GM23338 (cell line): Measurements from ENCODE around the gene SMOC1. TPM values are rescaled to one million over a fixed set of nuclear protein-coding genes. Genes with fewer than 3 reads are reported as not detected.

Source experiments
- ATAC-seq: fragments of 200-7000 bp; cut with Tn5 transposase; 3 replicates; pipeline ENCODE4 v1.9.1; 2020
- DNase-seq: peaks from one replicate; pipeline ENCODE4 v3.0.0-alpha.2; 2015; ENCODE audit warnings: low spot score
- H2AFZ ChIP-seq: fragments of 200-600 bp; sonication (generic); 2 replicates; pipeline ENCODE4 v1.8.0; 2016; ENCODE audit warnings: antibody characterized with exemption, mild to moderate bottlenecking, moderate library complexity
- H3F3A ChIP-seq: fragments of 200-600 bp; sonication (generic); replicated peaks from 2 replicates; pipeline ENCODE4 v1.8.0; 2017; ENCODE audit warnings: antibody characterized with exemption, mixed run types, low read depth
- H3K27ac ChIP-seq: fragments of 200-600 bp; sonication (generic); 2 replicates; pipeline ENCODE4 v1.6.1; 2016; ENCODE audit warnings: low read depth
- H3K27me3 ChIP-seq: fragments of 200-600 bp; sonication (generic); 2 replicates; pipeline ENCODE4 v1.8.0; 2016; ENCODE audit warnings: mild to moderate bottlenecking, mixed run types, moderate library complexity; ENCODE audit not compliant: insufficient read depth
- H3K36me3 ChIP-seq: fragments of 200-600 bp; sonication (generic); 2 replicates; pipeline ENCODE4 v1.8.0; 2016; ENCODE audit warnings: mild to moderate bottlenecking; ENCODE audit not compliant: insufficient read depth
- H3K4me1 ChIP-seq: fragments of 200-600 bp; sonication (generic); 2 replicates; pipeline ENCODE4 v1.8.0; 2016; ENCODE audit warnings: mild to moderate bottlenecking, moderate library complexity; ENCODE audit not compliant: insufficient read depth
- H3K4me2 ChIP-seq: fragments of 200-600 bp; sonication (generic); 2 replicates; pipeline ENCODE4 v1.7.1; 2017; ENCODE audit warnings: mixed run types
- H3K4me3 ChIP-seq: fragments of 200-600 bp; sonication (generic); 2 replicates; pipeline ENCODE4 v1.6.1; 2016; ENCODE audit warnings: mixed run types
- H3K79me2 ChIP-seq: fragments of 200-600 bp; sonication (generic); replicated peaks from 2 replicates; pipeline ENCODE4 v1.8.0; 2017; ENCODE audit warnings: mild to moderate bottlenecking; ENCODE audit not compliant: insufficient read depth
- H3K9me2 ChIP-seq: fragments of 200-600 bp; sonication (generic); 2 replicates; pipeline ENCODE4 v1.8.0; 2017; ENCODE audit not compliant: insufficient read depth
- H4K20me1 ChIP-seq: fragments of 200-600 bp; sonication (generic); replicated peaks from 2 replicates; pipeline ENCODE4 v1.8.0; 2017; ENCODE audit warnings: mild to moderate bottlenecking; ENCODE audit not compliant: insufficient read depth
- H3K27ac Mint-ChIP-seq: 2 replicates; pipeline ENCODE4 v1.8.0; 2020; ENCODE audit warnings: inconsistent platforms, mild to moderate bottlenecking, moderate library complexity, mixed read lengths
- H3K27me3 Mint-ChIP-seq: 3 replicates; pipeline ENCODE4 v1.8.0; 2022; ENCODE audit warnings: low read depth, mild to moderate bottlenecking, moderate library complexity, mixed read lengths, inconsistent platforms; ENCODE audit not compliant: insufficient read depth, poor library complexity
- H3K36me3 Mint-ChIP-seq: 3 replicates; pipeline ENCODE4 v1.8.0; 2021; ENCODE audit warnings: low read depth, mild to moderate bottlenecking, inconsistent platforms, moderate library complexity, mixed read lengths
- H3K4me1 Mint-ChIP-seq: 3 replicates; pipeline ENCODE4 v1.8.0; 2020; ENCODE audit warnings: mild to moderate bottlenecking, inconsistent platforms, mixed read lengths
- H3K4me3 Mint-ChIP-seq: 3 replicates; pipeline ENCODE4 v1.8.0; 2021; ENCODE audit warnings: moderate library complexity, mild to moderate bottlenecking, inconsistent platforms, mixed read lengths
- H3K9me3 Mint-ChIP-seq: 3 replicates; pipeline ENCODE4 v1.8.0; 2020; ENCODE audit warnings: moderate library complexity, mild to moderate bottlenecking, inconsistent platforms, mixed read lengths
- CREB1 ChIP-seq: fragments of 250-450 bp; sonication (Bioruptor Pico); IDR thresholded peaks from 2 replicates; pipeline ENCODE4 v1.5.0; 2020; ENCODE audit warnings: low read depth, mild to moderate bottlenecking, moderate library complexity
- CTCF ChIP-seq, 2 experiments: fragments of 200-600 bp in 1 of 2; sonication (generic) in 1 of 2; conservative IDR thresholded peaks; 2 replicates each; pipeline versions ENCODE4 v1.5.1 to v1.6.1; 2016 to 2017; ENCODE audit warnings: antibody characterized with exemption in 2 of 2, low read depth in 2 of 2, mild to moderate bottlenecking in 2 of 2, moderate library complexity in 1 of 2
- EZH2 ChIP-seq: fragments of 200-600 bp; sonication (generic); IDR thresholded peaks from one replicate; pipeline ENCODE4 v1.8.0; 2017; ENCODE audit warnings: antibody characterized with exemption, mild to moderate bottlenecking, low read depth; ENCODE audit not compliant: unreplicated experiment
- EZH2phosphoT487 ChIP-seq: fragments of 200-600 bp; sonication (generic); IDR thresholded peaks from one replicate; pipeline ENCODE4 v1.8.1; 2018; ENCODE audit warnings: antibody characterized with exemption; ENCODE audit not compliant: unreplicated experiment
- JUNB ChIP-seq: IDR thresholded peaks from one replicate; pipeline ENCODE4 v1.6.1; 2016; ENCODE audit warnings: antibody characterized with exemption; ENCODE audit not compliant: unreplicated experiment
- NANOG ChIP-seq: IDR thresholded peaks from 2 replicates; pipeline ENCODE4 v1.6.1; 2016; ENCODE audit warnings: antibody characterized with exemption, borderline replicate concordance
- POLR2AphosphoS5 ChIP-seq: IDR thresholded peaks from 2 replicates; pipeline ENCODE4 v1.6.1; 2016; ENCODE audit warnings: antibody characterized with exemption, low read depth
- STAT1 ChIP-seq: IDR thresholded peaks from one replicate; pipeline ENCODE4 v1.6.1; 2016; ENCODE audit warnings: antibody characterized with exemption; ENCODE audit not compliant: unreplicated experiment
- ZNF114 ChIP-seq: fragments of 250-450 bp; sonication (Bioruptor Pico); IDR thresholded peaks from 2 replicates; pipeline ENCODE4 v1.5.0; 2020; ENCODE audit warnings: mild to moderate bottlenecking, moderate library complexity
- ZNF331 ChIP-seq: fragments of 250-450 bp; sonication (Bioruptor Pico); IDR thresholded peaks from 2 replicates; pipeline ENCODE4 v1.5.0; 2020; ENCODE audit warnings: low read depth, mild to moderate bottlenecking, moderate library complexity
- polyA plus RNA-seq: library from polyadenylated mRNA; unstranded; fragments of >200 nt; fragmentation: Nextera tagmentation; extraction: Ambion mirVana; gene quantifications from 2 replicates; pipeline ENCODE4 v1.2.1, GENCODE V29; 2016
- total RNA-seq: library from RNA; depleted of rRNA; stranded (reverse); fragments of >200 nt; shearing (Covaris generic); gene quantifications from 2 replicates; pipeline ENCODE4 v1.2.3, GENCODE V29; 2014
- TF ChIP-seq, protein P1 (sequence below): IDR thresholded peaks from 2 replicates; pipeline ENCODE4 v1.6.1; 2016; ENCODE audit warnings: antibody characterized with exemption
- TF ChIP-seq, protein P2 (sequence below): IDR thresholded peaks from one replicate; pipeline ENCODE4 v1.6.1; 2018; ENCODE audit warnings: antibody characterized with exemption; ENCODE audit not compliant: unreplicated experiment
- TF ChIP-seq, protein P3 (sequence below): fragments of 250-450 bp; sonication (Bioruptor Pico); IDR thresholded peaks from 2 replicates; pipeline ENCODE4 v1.5.0; 2020; ENCODE audit warnings: mild to moderate bottlenecking, moderate library complexity

Gene SMOC1
- total and polyA plus RNA-seq, 2 experiments from 2014 or later: 0.79 to 1.6 TPM

GRCh38 chr14:69873877-69874780 is 5.1 kb upstream of the SMOC1 start:
- ATAC-seq: no peak

More at GRCh38 chr14:69873877-69874780, 5.1 kb upstream of the SMOC1 start:
- Histone ChIP-seq H3K4me3 (no peak overlapping the region), H3K79me2 (no peaks in the 10 kb centered on the region), H3K36me3 (no peaks in the 10 kb centered on the region), H2AFZ (no peak overlapping the region), H3K9me2 (no peaks in the 10 kb centered on the region), H3K27me3 (peaks cover 10% of the 10 kb centered on the region; the same call in 1 of the 2 replicates), H3K4me2 (no peak overlapping the region), H3K27ac (no peak overlapping the region), H3K4me1 (no peaks in the 10 kb centered on the region), H3F3A (no peaks in the 10 kb centered on the region), H4K20me1 (no peaks in the 10 kb centered on the region)
- Mint-ChIP-seq H3K36me3 (no peaks in the 10 kb centered on the region), H3K27ac (no peak overlapping the region), H3K4me3 (no peak overlapping the region), H3K9me3 (peaks cover 2% of the 10 kb centered on the region; the same call in 1 of the 3 replicates), H3K27me3 (peaks cover 13% of the 10 kb centered on the region), H3K4me1 (peaks cover 5% of the 10 kb centered on the region; the same call in 1 of the 3 replicates)
- TF ChIP-seq, protein P1, sequence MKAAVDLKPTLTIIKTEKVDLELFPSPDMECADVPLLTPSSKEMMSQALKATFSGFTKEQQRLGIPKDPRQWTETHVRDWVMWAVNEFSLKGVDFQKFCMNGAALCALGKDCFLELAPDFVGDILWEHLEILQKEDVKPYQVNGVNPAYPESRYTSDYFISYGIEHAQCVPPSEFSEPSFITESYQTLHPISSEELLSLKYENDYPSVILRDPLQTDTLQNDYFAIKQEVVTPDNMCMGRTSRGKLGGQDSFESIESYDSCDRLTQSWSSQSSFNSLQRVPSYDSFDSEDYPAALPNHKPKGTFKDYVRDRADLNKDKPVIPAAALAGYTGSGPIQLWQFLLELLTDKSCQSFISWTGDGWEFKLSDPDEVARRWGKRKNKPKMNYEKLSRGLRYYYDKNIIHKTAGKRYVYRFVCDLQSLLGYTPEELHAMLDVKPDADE: no peak
- TF ChIP-seq ZNF114 (CRISPR knock-in tag): no peak
- TF ChIP-seq POLR2AphosphoS5: no peak
- TF ChIP-seq CTCF (conservative IDR thresholded peaks at IDR 0.05; ENCODE audit: low read depth in 2 of 2): no peak
- TF ChIP-seq STAT1: no peak
- TF ChIP-seq NANOG: no peak
- no peak for TF ChIP-seq JUNB
- TF ChIP-seq, protein P2, sequence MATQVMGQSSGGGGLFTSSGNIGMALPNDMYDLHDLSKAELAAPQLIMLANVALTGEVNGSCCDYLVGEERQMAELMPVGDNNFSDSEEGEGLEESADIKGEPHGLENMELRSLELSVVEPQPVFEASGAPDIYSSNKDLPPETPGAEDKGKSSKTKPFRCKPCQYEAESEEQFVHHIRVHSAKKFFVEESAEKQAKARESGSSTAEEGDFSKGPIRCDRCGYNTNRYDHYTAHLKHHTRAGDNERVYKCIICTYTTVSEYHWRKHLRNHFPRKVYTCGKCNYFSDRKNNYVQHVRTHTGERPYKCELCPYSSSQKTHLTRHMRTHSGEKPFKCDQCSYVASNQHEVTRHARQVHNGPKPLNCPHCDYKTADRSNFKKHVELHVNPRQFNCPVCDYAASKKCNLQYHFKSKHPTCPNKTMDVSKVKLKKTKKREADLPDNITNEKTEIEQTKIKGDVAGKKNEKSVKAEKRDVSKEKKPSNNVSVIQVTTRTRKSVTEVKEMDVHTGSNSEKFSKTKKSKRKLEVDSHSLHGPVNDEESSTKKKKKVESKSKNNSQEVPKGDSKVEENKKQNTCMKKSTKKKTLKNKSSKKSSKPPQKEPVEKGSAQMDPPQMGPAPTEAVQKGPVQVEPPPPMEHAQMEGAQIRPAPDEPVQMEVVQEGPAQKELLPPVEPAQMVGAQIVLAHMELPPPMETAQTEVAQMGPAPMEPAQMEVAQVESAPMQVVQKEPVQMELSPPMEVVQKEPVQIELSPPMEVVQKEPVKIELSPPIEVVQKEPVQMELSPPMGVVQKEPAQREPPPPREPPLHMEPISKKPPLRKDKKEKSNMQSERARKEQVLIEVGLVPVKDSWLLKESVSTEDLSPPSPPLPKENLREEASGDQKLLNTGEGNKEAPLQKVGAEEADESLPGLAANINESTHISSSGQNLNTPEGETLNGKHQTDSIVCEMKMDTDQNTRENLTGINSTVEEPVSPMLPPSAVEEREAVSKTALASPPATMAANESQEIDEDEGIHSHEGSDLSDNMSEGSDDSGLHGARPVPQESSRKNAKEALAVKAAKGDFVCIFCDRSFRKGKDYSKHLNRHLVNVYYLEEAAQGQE: no peak
- TF ChIP-seq ZNF331 (CRISPR knock-in tag): no peak
- TF ChIP-seq EZH2: no peak
- TF ChIP-seq CREB1 (CRISPR knock-in tag): no peak
- TF ChIP-seq, protein P3, sequence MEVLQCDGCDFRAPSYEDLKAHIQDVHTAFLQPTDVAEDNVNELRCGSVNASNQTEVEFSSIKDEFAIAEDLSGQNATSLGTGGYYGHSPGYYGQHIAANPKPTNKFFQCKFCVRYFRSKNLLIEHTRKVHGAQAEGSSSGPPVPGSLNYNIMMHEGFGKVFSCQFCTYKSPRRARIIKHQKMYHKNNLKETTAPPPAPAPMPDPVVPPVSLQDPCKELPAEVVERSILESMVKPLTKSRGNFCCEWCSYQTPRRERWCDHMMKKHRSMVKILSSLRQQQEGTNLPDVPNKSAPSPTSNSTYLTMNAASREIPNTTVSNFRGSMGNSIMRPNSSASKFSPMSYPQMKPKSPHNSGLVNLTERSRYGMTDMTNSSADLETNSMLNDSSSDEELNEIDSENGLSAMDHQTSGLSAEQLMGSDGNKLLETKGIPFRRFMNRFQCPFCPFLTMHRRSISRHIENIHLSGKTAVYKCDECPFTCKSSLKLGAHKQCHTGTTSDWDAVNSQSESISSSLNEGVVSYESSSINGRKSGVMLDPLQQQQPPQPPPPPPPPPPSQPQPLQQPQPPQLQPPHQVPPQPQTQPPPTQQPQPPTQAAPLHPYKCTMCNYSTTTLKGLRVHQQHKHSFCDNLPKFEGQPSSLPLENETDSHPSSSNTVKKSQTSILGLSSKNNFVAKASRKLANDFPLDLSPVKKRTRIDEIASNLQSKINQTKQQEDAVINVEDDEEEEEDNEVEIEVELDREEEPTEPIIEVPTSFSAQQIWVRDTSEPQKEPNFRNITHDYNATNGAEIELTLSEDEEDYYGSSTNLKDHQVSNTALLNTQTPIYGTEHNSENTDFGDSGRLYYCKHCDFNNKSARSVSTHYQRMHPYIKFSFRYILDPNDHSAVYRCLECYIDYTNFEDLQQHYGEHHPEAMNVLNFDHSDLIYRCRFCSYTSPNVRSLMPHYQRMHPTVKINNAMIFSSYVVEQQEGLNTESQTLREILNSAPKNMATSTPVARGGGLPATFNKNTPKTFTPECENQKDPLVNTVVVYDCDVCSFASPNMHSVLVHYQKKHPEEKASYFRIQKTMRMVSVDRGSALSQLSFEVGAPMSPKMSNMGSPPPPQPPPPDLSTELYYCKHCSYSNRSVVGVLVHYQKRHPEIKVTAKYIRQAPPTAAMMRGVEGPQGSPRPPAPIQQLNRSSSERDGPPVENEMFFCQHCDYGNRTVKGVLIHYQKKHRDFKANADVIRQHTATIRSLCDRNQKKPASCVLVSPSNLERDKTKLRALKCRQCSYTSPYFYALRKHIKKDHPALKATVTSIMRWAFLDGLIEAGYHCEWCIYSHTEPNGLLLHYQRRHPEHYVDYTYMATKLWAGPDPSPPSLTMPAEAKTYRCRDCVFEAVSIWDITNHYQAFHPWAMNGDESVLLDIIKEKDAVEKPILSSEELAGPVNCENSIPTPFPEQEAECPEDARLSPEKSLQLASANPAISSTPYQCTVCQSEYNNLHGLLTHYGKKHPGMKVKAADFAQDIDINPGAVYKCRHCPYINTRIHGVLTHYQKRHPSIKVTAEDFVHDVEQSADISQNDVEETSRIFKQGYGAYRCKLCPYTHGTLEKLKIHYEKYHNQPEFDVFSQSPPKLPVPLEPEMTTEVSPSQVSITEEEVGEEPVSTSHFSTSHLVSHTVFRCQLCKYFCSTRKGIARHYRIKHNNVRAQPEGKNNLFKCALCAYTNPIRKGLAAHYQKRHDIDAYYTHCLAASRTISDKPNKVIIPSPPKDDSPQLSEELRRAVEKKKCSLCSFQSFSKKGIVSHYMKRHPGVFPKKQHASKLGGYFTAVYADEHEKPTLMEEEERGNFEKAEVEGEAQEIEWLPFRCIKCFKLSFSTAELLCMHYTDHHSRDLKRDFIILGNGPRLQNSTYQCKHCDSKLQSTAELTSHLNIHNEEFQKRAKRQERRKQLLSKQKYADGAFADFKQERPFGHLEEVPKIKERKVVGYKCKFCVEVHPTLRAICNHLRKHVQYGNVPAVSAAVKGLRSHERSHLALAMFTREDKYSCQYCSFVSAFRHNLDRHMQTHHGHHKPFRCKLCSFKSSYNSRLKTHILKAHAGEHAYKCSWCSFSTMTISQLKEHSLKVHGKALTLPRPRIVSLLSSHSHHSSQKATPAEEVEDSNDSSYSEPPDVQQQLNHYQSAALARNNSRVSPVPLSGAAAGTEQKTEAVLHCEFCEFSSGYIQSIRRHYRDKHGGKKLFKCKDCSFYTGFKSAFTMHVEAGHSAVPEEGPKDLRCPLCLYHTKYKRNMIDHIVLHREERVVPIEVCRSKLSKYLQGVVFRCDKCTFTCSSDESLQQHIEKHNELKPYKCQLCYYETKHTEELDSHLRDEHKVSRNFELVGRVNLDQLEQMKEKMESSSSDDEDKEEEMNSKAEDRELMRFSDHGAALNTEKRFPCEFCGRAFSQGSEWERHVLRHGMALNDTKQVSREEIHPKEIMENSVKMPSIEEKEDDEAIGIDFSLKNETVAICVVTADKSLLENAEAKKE (CRISPR knock-in tag): no peak
- no peak for TF ChIP-seq EZH2phosphoT487
- no peak for DNase-seq
